Measurements from ENCODE around the gene KIAA0513.

KIAA0513 gene

DNA sequence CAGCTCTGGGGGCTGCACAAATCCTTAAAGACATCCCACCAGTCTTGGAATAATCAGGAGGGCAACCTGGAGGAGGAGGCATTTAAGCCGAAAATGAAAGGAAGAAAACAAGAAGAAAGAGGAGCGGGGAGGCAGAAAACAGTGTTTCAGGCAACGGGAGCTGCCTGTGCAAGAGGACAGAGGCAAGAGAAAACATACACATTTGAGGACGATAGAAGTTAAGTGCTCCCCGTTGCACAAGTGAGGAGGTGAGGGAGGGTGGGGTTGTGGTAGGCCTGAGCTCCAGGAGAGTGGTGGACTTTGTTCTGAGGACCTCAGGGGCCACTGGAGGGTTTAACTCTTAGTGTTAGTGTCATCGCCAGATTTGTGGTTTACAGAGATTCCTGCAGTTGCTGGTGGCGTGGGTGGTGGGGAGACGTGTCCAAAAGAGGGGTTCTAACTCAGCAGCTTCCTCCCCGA lies 112.3 kb downstream of the KIAA0513 start:
- no peak overlapping the region for H3K27ac ChIP-seq
- TF ChIP-seq, protein P1, sequence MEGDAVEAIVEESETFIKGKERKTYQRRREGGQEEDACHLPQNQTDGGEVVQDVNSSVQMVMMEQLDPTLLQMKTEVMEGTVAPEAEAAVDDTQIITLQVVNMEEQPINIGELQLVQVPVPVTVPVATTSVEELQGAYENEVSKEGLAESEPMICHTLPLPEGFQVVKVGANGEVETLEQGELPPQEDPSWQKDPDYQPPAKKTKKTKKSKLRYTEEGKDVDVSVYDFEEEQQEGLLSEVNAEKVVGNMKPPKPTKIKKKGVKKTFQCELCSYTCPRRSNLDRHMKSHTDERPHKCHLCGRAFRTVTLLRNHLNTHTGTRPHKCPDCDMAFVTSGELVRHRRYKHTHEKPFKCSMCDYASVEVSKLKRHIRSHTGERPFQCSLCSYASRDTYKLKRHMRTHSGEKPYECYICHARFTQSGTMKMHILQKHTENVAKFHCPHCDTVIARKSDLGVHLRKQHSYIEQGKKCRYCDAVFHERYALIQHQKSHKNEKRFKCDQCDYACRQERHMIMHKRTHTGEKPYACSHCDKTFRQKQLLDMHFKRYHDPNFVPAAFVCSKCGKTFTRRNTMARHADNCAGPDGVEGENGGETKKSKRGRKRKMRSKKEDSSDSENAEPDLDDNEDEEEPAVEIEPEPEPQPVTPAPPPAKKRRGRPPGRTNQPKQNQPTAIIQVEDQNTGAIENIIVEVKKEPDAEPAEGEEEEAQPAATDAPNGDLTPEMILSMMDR (conservative IDR thresholded peaks at IDR 0.05): no peak

DNA sequence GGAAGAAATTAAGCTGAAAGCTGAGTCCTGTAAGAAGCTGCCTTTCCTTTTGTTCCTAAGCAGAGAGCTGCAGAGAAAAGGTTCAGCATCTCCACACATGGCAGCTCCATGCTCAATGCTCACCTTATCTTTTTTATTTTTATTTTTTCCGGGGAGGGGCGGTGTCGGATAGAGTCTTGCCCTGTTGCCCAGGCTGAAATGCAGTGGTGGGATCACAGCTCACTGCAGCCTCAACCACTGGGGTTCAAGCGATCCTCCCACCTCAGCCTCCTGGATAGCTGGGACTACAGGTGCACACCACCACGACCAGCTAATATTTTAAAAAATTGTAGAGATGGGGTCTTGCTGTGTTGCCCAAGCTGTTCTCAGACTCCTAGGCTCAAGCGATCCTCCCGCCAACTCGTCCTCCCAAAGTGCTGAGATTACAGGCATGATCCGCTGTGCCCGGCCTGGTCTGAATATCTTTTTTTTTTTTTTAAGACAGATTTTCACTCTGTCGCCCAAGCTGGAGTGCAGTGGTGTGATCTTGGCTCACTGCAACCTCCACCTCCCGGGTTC lies 112.9 kb downstream of the KIAA0513 start:
- TF ChIP-seq, protein P1 (conservative IDR thresholded peaks at IDR 0.05): no peak
- H3K27ac ChIP-seq: no peak overlapping the region

DNA sequence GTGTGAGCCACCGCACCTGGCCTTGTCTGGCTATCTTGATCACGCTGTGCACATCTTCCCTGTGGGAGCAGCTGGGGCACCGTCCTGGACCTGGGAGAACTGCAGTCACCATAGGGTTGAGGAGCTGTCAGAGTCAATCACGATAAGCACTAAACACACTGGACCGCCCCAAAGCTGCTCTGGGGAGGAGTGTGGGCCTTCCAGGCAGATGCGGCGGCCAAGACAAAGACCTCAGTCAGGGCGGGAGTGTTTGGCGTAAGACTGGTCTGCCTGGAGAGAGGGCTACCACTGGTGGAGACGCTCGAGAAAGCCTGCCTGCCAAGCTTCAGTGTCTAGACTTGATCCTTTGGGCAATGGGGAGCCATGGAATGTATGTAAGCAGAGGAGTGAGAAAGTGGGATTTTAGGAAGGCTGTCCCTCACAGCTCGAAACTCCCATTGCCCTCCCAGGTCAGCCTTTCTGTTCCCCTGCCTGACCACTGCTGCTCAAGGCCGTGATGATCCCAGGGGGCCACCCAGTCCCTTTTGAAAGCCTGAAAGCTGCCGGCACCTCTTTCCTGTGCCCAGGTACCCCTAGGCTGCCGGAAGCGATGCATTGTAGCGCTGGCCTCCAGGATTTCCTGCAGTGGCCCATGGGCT lies 114.0 kb downstream of the KIAA0513 start:
- TF ChIP-seq, protein P1 (conservative IDR thresholded peaks at IDR 0.05): no peak
- no peak overlapping the region for H3K27ac ChIP-seq

DNA sequence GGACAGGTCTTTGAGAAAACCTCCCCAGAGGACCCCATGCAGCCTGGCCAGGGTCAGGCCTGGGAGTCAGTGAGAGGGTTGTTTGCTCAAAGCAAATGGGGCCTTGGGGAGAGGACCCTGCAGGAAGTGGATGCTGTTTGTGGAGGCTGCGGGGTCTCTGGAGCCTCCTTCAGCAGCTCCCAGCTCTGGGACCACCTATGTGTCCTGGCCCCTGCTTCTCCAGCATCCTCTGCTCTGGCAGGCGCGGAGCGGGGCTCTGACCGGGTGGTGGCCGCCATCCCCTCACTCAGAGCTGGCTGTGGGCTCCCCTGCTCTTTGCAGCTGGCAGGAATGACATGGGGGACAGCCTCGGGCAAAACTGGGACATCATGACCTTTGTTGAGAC lies 114.5 kb downstream of the KIAA0513 start:
- TF ChIP-seq, protein P1 (conservative IDR thresholded peaks at IDR 0.05): no peak
- no peak overlapping the region for H3K27ac ChIP-seq

DNA sequence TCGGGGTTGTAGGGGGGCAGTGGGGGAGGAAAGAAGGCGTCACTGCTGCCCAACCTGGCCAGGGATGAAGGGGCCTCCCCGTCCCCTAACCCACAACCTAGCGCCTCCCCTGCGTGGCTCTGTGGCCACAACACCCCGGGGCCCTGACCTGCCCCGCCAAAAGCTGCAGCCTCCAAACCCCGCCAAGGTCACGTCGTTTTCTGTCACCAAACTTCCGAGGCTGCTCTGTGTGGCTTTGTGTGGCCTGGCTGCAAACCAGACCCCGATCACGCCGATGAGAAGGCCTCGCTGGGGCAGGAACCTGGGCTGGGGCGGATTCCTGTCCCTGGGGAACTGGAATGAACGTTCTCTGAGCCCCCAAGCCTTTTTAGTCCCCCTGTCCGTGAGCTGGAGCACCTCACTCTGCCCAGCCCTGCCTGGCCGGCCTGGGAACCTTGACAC lies 115.2 kb downstream of the KIAA0513 start:
- H3K27ac ChIP-seq: no peak overlapping the region
- TF ChIP-seq, protein P1 (conservative IDR thresholded peaks at IDR 0.05): no peak
